ENCODE data around the gene GAS2. TPM values are rescaled to one million over a fixed set of nuclear protein-coding genes. Genes with fewer than 3 reads are reported as not detected.

Gene GAS2
- total RNA-seq, 2 donors from 2014 or later: 4.2 to 7.0 TPM

DNA sequence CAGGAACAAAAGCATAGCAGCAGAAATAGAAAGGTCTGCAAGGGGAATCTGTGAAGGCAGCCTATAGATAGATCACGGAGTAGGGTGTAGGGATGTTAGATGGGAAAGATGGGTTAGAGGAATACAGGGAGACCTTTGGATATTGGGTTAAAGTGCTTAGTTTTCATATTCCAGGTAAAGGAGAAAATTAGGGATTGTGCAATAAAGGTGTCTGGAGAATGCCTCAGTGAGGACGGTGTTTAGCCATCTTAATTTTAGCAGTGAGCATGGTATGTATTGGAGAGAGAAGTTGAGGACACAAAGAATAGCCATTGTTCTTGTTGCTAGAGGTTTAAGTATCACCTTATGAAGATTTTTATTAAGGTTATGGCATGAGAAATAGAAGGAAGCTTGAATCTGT lies 17.7 kb downstream of the GAS2 start:
- no peaks in the 10 kb centered on the region for H3K36me3 ChIP-seq
- no peaks in the 10 kb centered on the region for H3K4me1 ChIP-seq (replicated peaks)
- 99% methylated on average over 2 of the region's 2 CpGs for WGBS
- no peak overlapping the region for H3K4me3 ChIP-seq
- H3K9me3 ChIP-seq: no peaks in the 10 kb centered on the region
- no peak for TF ChIP-seq POLR2AphosphoS5 (IDR thresholded peaks at IDR 0.05)
- TF ChIP-seq, protein P1, sequence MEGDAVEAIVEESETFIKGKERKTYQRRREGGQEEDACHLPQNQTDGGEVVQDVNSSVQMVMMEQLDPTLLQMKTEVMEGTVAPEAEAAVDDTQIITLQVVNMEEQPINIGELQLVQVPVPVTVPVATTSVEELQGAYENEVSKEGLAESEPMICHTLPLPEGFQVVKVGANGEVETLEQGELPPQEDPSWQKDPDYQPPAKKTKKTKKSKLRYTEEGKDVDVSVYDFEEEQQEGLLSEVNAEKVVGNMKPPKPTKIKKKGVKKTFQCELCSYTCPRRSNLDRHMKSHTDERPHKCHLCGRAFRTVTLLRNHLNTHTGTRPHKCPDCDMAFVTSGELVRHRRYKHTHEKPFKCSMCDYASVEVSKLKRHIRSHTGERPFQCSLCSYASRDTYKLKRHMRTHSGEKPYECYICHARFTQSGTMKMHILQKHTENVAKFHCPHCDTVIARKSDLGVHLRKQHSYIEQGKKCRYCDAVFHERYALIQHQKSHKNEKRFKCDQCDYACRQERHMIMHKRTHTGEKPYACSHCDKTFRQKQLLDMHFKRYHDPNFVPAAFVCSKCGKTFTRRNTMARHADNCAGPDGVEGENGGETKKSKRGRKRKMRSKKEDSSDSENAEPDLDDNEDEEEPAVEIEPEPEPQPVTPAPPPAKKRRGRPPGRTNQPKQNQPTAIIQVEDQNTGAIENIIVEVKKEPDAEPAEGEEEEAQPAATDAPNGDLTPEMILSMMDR (IDR thresholded peaks at IDR 0.05): no peak
- no peaks in the 10 kb centered on the region for H3K27me3 ChIP-seq (replicated peaks; ENCODE audit: insufficient read depth)
- no peak for DNase-seq (ENCODE audit: low spot score)
- intact Hi-C loops (cut with DNase I): no loop called here
- no peak overlapping the region for H3K27ac ChIP-seq

DNA sequence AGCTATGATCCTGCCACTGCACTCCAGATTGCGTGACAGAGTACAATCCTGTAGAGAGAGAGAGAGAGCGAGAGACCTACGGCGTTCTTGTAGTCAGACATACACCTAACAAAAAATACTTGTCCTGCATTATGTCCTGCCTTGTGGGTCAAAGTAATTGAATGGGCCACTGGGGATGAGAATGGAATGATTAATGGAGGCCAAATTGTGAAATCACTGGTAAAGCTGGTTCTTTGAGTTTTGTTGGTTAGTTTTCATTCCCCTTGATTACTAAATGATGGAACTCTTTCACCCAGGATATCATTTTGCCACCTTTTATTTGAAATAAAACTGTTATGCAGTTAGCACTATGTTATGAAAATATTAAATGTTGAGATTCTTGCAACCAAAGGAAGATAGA lies 18.7 kb downstream of the GAS2 start:
- Histone ChIP-seq H3K9me3 (no peaks in the 10 kb centered on the region), H3K4me3 (no peak overlapping the region), H3K4me1 (replicated peaks) (no peaks in the 10 kb centered on the region), H3K27ac (no peak overlapping the region), H3K27me3 (replicated peaks; ENCODE audit: insufficient read depth) (no peaks in the 10 kb centered on the region), H3K36me3 (no peaks in the 10 kb centered on the region)
- intact Hi-C loops (cut with DNase I): no loop called here
- 99% methylated on average over 4 of the region's 4 CpGs for WGBS
- DNase-seq (ENCODE audit: low spot score): no peak
- TF ChIP-seq, protein P1 (IDR thresholded peaks at IDR 0.05): no peak
- TF ChIP-seq POLR2A (IDR thresholded peaks at IDR 0.05) (no peak), POLR2AphosphoS5 (IDR thresholded peaks at IDR 0.05) (no peak)

DNA sequence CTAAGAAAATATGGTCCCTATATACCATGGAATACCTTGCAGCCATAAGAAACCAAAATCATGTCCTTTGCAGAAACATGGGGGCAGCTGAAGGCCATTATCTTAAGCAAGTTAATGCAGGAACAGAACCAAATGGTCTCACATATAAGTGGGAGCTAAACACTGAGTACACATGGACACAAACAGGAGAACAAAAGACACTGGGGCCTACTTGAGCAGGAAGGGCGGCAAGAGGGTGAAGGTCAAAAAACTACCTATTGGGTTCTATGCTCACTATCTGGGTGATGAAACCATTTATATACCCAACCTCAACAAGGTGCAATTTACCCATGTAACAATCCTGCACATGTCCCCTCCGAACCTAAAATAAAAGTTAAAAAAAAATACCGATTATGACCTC lies 22.5 kb downstream of the GAS2 start:
- no peaks in the 10 kb centered on the region for H3K9me3 ChIP-seq
- no peaks in the 10 kb centered on the region for H3K36me3 ChIP-seq
- WGBS: 94% methylated on average over 3 of the region's 3 CpGs
- no peak overlapping the region for H3K4me3 ChIP-seq
- TF ChIP-seq POLR2AphosphoS5 (IDR thresholded peaks at IDR 0.05) (no peak), POLR2A (IDR thresholded peaks at IDR 0.05) (no peak)
- TF ChIP-seq, protein P1 (IDR thresholded peaks at IDR 0.05): no peak
- no peaks in the 10 kb centered on the region for H3K27me3 ChIP-seq (replicated peaks; ENCODE audit: insufficient read depth)
- no peaks in the 10 kb centered on the region for H3K4me1 ChIP-seq (replicated peaks)
- no peak overlapping the region for H3K27ac ChIP-seq
- DNase-seq (ENCODE audit: low spot score): no peak
- intact Hi-C loops (cut with DNase I): no loop called here

GRCh38 chr11:22690257-22690656 lies 23.8 kb downstream of the GAS2 start:
- TF ChIP-seq, protein P1 (IDR thresholded peaks at IDR 0.05): no peak
- TF ChIP-seq POLR2AphosphoS5 (IDR thresholded peaks at IDR 0.05): no peak
- TF ChIP-seq POLR2A (IDR thresholded peaks at IDR 0.05): no peak
- H3K36me3 ChIP-seq: no peaks in the 10 kb centered on the region
- no peaks in the 10 kb centered on the region for H3K27me3 ChIP-seq (replicated peaks; ENCODE audit: insufficient read depth)
- 73% methylated on average over 1 of the region's 1 CpG for WGBS
- no peak overlapping the region for H3K4me3 ChIP-seq
- H3K9me3 ChIP-seq: no peaks in the 10 kb centered on the region
- intact Hi-C loops (cut with DNase I): no loop called here
- no peaks in the 10 kb centered on the region for H3K4me1 ChIP-seq (replicated peaks)
- H3K27ac ChIP-seq: no peak overlapping the region
- no peak for DNase-seq (ENCODE audit: low spot score)

DNA sequence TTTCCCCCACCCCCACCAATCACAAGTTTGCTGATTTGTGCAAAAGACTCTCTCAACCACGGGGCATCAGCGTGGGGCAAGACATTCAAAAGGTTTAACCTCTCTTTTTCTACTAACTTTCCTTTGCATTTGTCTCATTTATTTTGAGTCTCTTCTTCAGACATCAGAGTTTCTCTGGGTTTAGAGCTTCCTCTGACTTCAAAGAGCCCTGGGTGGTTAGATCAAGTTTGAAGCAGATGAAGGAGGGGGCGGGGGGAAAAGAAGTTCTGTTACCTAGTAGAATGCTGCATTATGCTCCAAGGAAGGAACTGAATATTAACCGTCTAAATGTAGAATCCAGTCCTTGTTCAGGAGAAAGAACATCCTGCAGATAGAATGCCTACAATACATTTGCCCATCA lies 24.5 kb downstream of the GAS2 start:
- Histone ChIP-seq H3K4me1 (replicated peaks) (no peaks in the 10 kb centered on the region), H3K9me3 (no peaks in the 10 kb centered on the region), H3K27ac (no peak overlapping the region), H3K4me3 (no peak overlapping the region), H3K36me3 (no peaks in the 10 kb centered on the region), H3K27me3 (replicated peaks; ENCODE audit: insufficient read depth) (no peaks in the 10 kb centered on the region)
- TF ChIP-seq, protein P1 (IDR thresholded peaks at IDR 0.05): no peak
- TF ChIP-seq POLR2AphosphoS5 (IDR thresholded peaks at IDR 0.05): no peak
- TF ChIP-seq POLR2A (IDR thresholded peaks at IDR 0.05): no peak
- WGBS: 85% methylated on average over 4 of the region's 4 CpGs
- DNase-seq (ENCODE audit: low spot score): no peak
- intact Hi-C loops (cut with DNase I): no loop called here

Data from prostate gland (tissue), 2 donors.